GM21423 (cell line): ENCODE measurements around the gene OR2W1.

Experiments used
- ATAC-seq: cut with Tn5 transposase; IDR thresholded peaks from one replicate; pipeline ENCODE4 v1.9.1; 2021; ENCODE audit warnings: mild to moderate bottlenecking, moderate library complexity; ENCODE audit not compliant: unreplicated experiment

OR2W1 gene

GRCh38 chr6:29045075-29045474, at the start of gene OR2W1:
Gene OR2W1, minus strand, starts transcription at chr6:29045175. Its CDS starts 0 bp downstream, at chr6:29045175.
- ATAC-seq = no peak

- no peak for ATAC-seq
These were observed 48.0 kb upstream of the OR2W1 start for GRCh38 chr6:29092957-29093356.

DNA sequence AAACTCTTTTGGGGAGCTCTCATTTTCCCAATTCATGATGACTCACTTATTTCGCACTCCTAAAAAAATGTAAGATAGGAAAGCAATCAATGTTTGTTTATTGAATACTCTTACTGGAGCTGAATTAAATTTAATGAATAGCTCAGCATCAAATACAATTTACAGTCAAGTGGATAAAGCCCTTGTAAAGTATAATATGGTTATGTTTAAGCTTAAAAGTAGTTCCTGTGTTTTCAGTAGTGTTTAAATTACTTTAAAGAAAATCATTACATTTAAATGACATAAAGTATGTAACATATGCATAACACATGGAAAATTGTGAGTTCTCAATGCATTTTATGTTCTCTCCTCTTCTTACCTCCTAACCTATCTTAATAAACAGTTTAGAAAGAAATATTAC, 42.2 kb upstream of the OR2W1 start, which contains the start of gene OR2B3:
Gene OR2B3, minus strand, starts transcription at position 101 of the 400 bp plus-strand sequence. Its CDS starts 65 bp downstream, at position 36.
- no peak for ATAC-seq

DNA sequence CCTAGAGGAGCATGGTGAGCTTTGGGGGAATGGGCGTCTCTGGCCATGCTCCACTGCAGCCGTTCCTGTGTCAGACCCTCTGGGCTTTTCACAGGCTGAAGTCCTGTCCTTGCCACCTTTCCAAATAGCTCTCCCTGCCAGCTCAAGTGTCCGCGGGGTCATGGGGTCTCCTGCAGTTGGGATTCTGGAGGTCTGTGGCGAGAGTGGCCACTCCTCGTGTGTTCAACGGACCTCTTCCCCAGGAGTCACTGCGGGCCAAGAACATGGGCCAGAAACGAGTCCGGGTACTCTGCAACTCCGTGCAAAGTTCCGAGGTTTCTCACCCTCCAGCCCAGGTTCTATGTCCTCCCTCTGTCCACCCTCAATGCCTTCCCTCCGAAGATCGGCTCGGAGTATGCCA, 37.5 kb upstream of the OR2W1 start:
- ATAC-seq = no peak

DNA sequence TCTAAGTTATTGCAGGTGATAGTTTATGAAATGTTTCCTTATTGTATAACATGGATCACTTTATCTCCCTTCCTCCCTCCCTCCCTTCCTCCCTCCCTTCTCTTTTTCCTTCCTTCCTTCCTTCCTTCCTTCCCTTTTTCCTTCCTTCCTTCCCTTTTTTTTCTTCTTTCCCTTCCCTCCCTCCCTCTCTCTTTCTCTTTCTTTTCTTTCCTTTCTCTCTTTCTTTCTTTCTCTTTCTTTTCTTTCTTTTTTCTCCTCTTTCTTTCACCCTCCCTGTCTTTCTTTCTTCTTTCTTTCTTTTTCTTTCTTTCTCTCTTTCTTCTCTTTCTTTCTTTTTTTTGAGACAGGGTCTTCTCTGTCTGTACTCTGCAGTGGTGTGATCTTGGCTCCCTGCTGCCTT, 36.3 kb upstream of the OR2W1 start:
- no peak for ATAC-seq

- ATAC-seq = no peak
These were observed 34.2 kb upstream of the OR2W1 start for GRCh38 chr6:29079203-29079602.

DNA sequence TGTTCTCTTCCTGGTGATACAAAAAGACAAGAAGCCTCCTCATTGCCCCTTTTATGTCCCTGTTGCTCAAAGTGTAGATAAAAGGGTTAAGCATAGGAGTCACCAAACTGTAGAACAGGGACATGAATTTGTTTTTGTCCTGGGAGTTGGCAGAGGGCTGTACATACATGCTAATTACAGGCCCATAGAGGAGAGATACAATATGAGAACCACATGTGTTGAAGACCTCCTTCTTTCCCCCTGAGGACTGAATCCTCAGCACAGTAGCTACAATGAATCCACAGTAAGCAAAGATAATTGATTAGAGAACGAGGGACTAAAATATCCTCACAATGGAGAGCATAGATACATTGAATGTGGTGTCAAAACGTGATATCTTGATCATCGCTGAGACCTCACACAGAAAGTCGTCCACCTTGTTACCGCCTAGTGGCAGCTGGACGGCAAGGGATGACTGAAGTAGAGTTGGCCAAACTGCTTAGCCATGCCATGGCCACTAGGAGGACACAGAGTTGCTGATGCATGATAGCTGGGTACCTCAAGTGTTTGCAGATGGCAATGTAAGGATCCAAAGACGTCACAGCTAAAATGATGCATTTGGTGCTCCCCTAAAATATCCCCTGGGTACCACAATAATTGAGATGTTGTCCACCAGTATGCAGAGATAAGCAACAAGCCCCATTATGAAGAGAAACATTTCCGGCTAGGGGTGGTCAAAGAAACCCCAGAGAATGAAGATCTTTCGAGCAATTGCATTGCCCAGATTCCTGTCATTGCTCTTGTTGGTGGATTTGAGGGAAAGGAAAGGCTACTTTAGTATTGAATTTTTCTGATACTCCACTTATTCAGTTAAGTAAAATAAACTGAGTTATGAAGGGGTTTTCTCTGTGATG, 27.1 kb upstream of the OR2W1 start:
- ATAC-seq = no peak

DNA sequence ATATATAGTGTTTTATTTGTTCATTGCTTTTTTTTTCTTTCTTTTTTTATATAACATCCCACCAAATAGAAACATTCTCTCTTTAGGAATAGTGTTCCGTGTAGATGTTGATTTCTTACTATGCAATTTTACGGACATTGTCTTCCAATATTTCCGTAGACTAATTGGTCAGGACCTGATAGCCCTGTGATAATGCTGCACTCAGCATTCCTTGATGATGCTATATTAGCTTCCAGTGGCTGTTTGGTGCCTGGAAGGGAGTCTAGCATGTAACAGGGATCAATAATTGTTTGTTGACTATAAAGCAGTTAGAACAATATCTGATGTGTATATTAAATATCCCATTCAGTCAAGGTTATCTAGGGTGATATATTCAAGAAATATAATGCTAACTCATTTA, 6.7 kb upstream of the OR2W1 start:
- no peak for ATAC-seq

DNA sequence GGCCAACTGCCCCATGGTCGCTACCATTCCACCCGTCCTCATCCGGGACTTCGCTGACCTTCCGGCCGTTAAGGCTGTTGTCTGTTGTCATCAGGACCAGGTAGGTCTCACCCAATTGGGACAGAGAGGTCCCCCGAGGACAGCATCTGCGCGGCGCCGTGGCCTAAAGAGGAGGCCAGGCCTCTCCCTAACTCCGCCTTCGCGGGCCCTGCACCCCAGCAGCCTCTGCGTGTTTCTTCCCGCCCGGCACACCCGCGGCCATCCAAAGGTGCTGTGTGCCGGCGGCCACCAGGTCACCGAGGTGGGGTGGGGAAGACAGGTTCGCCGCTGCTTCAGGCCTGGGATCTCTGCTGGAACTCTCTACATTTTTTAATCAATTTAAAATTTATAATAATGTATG, 9.0 kb downstream of the OR2W1 start:
- no peak for ATAC-seq

DNA sequence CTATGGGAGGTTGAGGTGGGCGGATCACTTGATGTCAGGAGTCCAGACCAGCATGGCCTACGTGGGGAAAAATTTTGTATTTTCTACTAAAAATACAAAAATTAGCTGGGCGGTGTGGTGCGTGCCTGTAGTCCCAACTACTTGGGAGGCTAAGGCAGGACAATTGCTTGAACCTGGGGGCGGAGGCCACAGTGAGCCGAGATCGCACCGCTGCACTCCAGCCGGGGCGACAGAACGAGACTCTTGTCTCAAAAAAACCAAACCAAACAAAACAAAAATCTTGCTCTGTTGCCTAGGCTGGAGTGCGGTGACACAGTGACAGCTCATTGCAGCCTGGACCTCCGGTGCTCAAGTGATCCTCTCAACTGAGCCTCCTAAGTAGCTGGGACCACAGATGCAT, 16.2 kb downstream of the OR2W1 start:
- no peak for ATAC-seq

DNA sequence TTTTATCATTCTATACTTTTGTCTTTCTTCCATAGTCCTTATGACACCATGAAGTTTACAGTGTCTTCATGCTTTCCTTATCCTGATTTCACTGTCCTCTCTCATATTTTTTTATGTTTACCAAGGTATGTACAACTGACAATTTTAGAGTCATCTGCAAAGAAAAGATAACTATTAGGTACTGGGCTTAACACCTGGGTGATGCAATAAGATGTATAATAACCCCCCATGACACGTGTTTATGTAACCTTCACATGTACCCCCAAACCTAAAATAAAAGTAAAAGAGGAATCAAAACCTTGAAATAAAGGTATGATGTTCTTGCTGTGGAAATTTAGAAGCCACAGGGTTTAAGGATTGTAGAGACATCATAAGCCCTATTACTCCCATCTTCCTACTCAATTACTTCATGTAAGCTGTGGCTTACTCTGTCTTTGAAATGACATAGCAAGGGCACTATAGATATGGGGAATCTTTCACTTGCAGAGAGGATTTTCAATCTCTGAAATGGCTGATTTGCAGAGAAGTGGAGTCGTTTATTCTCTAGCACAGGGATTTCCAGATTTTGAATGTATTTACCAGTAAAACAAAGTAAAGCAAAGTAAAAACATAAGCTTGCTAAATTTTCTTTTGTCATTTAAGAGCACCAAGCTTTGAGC, 18.9 kb downstream of the OR2W1 start:
- ATAC-seq = no peak

GRCh38 chr6:29021434-29021833, 23.5 kb downstream of the OR2W1 start:
- ATAC-seq = no peak

- no peak for ATAC-seq
These were observed 25.3 kb downstream of the OR2W1 start for GRCh38 chr6:29019629-29020028.

GRCh38 chr6:29017428-29017802, 27.6 kb downstream of the OR2W1 start:
- ATAC-seq = no peak

DNA sequence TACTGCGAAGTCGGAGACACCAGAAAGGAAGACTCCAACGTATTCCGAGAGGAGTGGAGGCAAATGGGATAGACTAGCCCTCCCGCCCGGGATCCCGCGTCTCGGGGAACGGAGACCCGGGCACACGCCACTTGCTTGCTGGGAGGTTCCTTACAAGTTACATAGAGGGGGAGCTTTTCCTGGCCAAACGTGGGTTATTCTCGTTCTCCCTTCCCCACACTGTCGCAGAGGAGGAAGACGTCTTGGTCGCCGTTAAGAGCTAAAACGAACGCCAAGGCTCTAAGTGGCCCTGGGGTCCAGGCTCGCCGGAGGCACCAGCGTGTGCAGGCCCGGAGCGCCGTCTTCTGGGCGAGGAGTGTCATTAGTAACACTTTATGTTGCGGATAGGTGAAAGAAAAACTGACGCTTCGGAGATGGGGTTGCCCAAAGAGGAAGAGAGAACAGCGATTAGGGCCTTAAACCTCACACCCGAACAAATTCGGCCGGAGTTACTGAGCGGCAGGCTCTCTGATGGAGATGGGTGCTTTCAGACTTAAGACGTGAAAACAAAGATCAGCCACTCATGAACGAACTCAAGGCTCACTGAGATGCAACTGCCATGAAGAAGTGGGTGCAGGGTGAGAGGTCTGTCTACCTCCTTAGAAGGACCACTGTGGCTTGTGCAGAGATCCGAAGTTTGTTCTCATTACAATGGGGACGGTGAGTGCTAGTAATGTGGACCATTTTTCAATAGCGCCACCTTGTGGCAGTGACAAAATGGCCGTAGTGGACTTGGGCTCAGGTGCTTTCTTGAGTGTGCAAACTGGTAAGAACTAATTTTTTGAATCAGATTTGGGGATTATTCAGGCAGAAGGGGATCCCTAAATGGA, 28.2 kb downstream of the OR2W1 start:
- peak; percentile 88 for ATAC-seq

DNA sequence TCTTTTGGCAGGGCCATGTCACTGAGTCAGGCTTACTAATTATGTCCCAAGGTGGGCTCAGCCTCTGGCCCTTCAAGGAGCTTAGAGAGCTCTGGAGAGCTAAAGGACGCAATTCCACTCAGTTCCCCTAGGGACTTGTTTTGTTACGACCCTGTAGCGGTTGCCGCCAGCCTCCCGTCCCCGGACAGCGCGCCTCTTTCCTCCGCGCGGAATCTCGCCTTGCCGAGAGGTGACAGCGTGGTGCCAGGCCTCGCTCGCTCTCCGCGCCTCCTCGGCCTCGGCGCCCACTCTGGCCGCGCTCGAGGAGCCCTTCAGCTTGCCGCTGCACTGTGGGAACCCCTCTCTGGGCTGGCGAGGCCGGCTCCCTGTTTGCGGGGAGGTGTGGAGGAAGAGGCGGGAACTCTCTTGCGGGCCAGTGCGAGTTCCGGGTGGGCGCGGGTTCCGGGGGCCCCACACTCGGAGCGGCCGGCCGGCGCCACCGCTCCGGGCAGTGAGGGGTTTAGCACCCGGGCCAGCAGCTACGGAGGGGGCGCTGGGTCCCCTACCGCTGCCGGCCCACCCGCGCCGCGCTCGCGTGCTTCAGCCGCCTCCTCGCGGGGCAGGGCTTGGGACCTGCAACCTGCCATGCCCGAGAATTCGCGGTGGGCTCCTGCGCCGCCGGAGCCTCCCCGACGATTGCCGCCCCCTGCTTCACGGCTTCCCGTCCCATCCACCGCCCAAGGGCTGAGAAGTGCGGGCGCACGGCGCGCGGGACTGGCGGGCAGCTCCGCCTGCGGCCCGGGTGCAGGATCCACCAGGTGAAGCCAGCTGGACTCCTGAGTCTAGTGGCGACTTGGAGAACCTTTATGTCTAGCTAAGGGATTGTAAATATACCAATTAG, 30.0 kb downstream of the OR2W1 start:
- ATAC-seq = no peak

DNA sequence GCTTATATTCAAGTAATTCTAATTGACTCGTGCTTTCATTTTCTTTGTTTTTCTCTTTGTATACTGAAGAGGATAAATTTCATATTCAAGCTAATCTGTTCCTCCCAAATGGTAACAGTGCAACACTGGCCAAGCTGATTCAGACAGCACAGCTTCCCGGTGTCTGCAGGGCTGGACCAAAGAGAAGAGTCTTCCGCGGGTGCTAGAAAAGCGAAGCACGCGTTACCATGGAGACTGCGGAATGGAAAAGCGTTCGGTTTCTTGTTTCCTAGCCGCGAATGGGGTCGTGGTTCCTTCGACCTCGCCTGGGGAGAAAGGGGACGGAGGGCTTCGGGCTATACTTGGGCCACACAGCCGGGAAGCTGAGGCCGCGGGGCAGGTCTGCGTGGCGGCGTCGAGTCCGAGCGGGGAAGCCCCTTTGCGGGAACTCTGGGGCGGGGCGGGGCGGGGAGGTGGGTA, 33.7 kb downstream of the OR2W1 start:
- no peak for ATAC-seq

DNA sequence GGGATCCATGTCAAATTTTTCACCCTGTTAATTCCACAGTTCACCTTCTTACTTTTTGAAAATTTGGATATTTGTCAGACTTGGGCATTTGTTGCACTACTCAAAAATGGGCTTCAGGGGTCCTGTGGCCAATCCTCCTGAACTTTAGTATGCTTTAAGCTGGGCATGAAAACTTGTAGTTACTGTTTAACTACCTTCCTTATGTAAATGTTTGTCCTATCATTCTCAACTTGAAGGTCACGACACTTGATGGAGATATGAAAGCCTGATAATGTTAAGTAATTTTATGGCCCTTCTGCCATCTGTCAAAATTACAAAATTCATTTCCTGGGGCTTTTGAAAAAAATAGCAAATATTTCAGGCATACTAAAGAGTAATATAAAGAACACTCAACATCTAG, 35.6 kb downstream of the OR2W1 start:
- no peak for ATAC-seq

- no peak for ATAC-seq
These were observed 36.9 kb downstream of the OR2W1 start for GRCh38 chr6:29008089-29008488.

- ATAC-seq = no peak
These were observed 39.6 kb downstream of the OR2W1 start, which contains the start of gene ZNF311 for GRCh38 chr6:29005183-29005885. Gene ZNF311, minus strand, starts transcription at chr6:29005315. Its CDS starts 1,361 bp downstream, at chr6:29003954.
